Sciatic nerve (tissue), 2 donors: ENCODE results near the gene GMPR. TPM values are rescaled to one million over a fixed set of nuclear protein-coding genes. Genes with fewer than 3 reads are reported as not detected.
A peak's percentile ranks its signal among the peaks of the same experiment; 100 is the strongest.
"Not testable (repeated sequence)": the region's sequence is repeated elsewhere in the genome, so short reads cannot be mapped to it uniquely, and the experiment has no call there.

Experiments used
- ATAC-seq: fragments of 200-7000 bp; cut with Tn5 transposase; one replicate; pipeline ENCODE4 v1.9.1; 2020; ENCODE audit warnings: mild to moderate bottlenecking, moderate library complexity
- DNase-seq: peaks from one replicate; pipeline ENCODE4 v3.0.0-alpha.2; 2020; ENCODE audit warnings: low spot score
- intact Hi-C: fragments of 100-400 bp; cut with DNase I; formaldehyde crosslinking; loops from one replicate; pipeline ENCODE4 v1.14.2; 2022
- total RNA-seq: library from RNA; stranded (reverse); fragmentation: NEBNext Ultra II Directional; extraction: Animal tissue kit (Norgen Biotek cat#: 25700); gene quantifications from one replicate; pipeline ENCODE4 v1.2.1, GENCODE V29; 2021
- donor health status: DM: no; HTN: no; CAD: no.
- donor health status: DM: no; HTN: no; CAD: no.

Gene GMPR
- total RNA-seq, 1 donor from 2014 or later: 11.9 TPM

DNA sequence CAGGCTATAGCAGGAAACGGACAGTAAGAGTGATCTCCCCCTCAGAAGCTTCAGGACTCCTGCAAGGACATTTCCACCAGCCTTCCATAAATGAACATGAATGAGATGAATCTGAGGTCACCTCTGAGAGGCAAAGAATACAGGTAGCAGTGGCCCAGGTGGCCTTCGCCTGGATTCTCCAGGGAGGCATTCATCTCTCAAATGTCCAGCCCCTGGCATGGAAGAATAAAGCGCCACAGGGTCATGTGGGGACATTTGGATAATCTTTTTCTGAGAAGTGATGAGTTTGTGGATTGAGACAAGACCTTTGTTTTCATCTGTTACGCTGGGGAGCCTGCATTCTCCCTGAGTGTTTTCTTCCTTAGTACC is 2.9 kb downstream of the GMPR start:
- intact Hi-C loops: no loop called here
- ATAC-seq (no peak), DNase-seq (no peak)

DNA sequence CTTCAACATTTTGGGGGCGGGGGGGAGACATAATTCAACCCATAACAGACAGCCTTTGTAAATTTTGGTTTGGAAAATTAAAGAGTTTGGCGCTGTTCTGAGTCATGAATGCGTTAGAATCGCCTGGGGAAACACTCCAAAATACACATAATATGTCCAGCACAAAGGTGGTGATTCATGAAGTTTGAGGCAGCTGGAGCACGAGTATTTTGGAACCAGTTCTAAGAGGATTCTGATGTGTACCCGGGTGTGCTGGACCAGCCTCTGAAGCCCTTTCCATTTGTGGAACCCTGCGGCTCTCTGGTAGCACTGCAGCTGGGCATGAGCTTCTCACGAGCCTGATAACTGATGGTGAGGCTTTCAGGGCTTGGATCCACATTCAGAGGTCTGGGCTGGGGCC is 4.7 kb downstream of the GMPR start:
- intact Hi-C loops: no loop called here
- ATAC-seq (peak; percentile 69), DNase-seq (no peak)

DNA sequence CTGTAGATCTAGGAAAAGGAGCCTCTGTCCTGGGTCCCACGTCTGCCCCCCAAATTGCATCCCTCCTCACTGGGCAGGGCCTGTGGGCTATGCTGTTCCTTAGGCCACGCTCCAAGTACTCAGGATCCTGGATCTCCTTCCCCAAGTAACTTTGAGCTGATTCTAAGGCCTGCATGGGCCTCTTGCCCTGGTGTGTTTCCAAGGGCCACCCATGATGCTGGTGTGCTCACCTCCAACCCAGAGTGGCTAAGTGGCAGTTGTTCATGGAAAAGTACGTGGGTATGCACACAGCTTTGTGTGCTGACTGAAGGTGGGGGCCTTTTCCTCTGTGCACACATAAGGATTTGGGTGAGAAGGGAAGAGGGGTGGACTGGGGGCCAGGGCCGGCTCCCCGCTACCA is 5.3 kb downstream of the GMPR start:
- intact Hi-C loops: no loop called here
- ATAC-seq: peak; percentile 12

DNA sequence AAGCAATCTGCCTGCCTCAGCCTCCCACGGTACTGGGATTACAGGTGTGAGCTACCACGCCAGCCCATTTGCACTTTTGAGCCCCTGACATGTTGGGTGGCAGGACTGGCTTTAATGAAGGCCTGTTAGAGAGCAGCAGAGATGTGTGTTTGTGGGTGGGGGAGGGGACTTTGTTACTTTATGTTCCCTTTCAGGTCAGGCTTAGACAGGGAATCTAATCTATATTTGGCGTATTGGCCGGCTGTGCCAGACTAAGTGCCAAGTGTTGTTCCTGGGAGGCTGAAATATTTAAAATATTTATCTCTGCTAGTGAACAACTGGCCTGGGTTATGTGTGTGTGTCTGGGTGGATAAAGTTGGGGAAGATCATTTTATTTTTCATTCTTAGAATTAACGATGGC is 6.1 kb downstream of the GMPR start:
- no peak for ATAC-seq
- DNase-seq: no peak
- intact Hi-C loops: no loop called here

More for the DNA sequence above, 5.3 kb downstream of the GMPR start:
- DNase-seq: no peak

DNA sequence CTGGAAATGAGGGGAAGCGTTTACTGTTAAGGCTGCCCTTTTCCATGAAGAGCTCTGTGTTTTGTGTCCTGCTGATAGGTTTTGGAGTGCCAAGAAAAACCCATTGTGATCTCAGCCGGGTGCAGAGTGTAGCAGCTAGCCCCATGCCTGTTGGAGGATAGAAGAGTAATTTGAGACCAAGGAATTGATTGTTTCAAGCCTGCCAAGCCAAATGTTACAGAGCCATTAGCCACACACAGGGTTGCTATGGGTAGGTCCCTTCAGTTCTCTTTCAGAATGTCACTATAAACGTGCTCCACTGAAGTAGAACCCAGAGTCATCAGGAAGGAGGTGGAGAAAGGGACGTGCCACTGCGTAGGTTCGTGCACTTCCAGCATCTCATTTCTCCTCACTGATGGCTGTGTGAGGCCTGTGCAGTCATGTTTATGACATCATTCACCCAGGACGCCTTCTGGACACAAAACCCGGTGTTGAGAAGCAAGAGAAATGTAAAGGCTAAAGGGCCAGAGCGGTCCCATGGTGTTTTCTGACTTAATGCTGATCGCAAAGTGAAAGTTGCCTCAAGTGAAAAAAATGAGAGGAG is 6.6 kb downstream of the GMPR start:
- ATAC-seq: peak; percentile 71
- intact Hi-C loops: no loop called here
- DNase-seq: no peak

DNA sequence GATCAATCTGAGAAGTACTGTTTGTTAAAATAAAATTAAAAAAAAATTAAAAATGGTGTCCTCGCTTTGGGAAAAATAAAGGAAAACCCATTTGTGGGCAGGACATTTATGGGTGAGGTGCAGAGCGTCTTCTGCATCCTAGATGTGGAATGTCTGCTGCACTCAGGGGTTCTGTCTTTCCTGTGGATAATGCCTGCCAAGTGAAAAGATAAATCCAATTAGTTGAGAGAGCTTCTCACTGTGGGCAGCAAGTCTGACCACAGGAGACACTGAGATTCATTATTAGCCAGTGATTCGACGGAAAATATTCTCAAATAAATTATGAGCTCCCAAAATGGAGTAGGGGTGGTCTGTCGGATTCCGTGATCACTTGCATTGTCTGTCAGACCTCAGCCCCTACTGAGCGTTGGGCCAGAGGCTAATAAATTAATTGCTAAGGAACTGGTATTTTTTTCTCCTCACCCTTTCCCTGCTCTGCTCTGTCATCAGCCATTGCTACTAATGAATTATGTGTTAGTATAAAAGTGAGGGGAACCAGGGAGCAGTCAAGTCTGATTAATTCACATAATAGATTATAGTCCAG is 10.0 kb downstream of the GMPR start:
- DNase-seq (no peak), ATAC-seq (no peak)
- intact Hi-C loops: no loop called here

DNA sequence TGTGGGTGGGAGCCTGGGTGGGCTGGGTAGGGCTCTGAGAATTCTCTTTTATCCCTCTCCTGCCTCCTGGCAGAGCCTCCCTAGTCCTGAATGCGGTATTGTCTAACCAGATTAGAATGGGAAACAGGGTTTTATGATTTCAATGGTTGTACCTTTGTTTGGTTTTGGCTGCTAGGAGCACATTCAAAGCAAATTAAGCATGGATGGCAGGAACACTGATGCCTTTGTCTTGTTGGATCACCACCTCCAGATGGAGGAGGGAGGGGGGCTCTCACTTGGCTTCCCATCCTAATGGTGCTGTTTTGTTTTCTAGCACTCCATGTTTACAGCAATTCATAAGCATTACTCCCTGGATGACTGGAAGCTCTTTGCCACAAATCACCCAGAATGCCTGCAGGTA is 11.6 kb downstream of the GMPR start:
- intact Hi-C loops: no loop called here
- DNase-seq: no peak
- peak; percentile 64 for ATAC-seq

DNA sequence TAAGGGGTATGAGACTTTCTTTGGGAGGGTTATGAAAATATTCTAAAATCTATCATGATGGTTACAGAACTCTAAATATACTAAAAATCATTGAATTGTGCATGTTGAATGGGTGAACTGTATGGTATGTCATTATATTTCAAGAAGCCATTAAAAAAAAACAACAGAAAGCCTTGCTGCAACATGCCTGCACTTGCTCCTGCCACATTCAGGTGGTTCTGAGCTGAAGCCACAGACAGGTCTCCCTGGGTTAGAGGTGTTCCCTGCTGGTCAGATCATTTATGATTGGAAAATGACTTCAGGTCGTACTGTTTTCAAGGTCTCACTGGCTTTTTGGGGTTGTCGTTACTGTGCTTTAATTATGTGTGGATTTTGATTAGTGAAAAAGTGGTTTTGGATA is 13.3 kb downstream of the GMPR start:
- ATAC-seq (no peak), DNase-seq (no peak)
- intact Hi-C loops: no loop called here

DNA sequence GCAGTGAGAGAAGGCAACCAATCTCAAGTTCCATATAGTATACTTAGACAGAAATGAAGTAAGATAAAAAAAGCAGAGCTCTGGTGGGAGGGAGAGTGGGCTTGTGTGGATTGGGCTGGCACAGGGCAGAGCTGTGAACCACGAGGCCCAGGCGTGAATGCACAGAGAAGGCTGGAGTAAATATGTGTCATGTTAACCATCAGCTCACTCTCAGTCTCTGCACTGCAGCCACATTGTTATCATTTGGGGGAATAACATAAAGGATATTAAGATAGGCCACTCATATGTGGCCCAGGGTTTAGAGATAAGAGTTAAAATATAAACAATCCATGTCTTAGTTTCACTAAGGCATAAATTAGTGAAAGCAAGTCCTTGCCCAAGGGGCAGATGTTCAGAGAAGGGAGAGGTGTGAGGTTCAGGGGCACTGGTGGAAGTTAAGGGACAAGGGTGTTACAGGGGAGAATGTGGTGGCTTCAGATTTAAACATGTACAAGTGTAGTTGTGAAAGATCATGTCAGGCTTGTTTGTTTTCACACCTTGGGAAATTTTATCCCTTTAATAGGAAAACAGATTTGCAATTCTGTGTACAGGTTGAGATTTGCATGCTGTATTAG is 14.4 kb downstream of the GMPR start:
- intact Hi-C loops: no loop called here
- DNase-seq: no peak
- no peak for ATAC-seq

DNA sequence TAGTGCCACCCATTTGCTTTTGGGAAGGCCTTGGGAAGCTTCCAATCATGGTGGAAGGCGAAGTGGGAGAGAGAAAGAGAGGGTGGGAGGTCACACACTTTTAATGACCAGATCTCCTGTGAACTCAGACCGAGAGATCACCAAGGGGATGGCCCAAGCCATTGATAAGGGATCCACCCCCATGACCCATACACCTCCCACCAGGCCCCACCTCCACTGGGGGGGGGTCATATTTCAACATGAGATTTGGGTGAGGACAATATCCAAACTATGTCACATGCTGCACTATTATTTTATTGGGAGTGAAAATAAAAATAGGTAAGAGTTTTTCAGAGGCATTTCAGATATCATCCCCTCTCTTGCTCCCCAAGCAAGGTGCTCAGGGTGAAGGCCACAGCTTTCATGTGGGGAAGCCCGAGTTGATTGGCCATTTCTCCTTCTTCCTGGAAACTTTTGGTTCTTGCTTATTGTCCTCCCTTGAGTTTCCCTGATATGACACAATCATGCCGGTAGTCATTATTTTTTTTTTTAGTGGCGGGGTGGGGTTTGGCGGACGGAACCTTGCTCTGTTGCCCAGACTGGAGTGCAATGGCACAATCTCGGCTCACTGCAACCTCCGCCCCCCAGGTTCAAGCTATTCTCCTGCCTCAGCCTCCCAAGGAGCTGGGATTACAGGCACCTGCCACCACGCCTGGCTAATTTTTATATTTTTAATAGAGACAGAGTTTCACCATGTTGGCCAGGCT is 15.2 kb downstream of the GMPR start:
- DNase-seq (no peak), ATAC-seq (no peak)
- intact Hi-C loops: no loop called here

DNA sequence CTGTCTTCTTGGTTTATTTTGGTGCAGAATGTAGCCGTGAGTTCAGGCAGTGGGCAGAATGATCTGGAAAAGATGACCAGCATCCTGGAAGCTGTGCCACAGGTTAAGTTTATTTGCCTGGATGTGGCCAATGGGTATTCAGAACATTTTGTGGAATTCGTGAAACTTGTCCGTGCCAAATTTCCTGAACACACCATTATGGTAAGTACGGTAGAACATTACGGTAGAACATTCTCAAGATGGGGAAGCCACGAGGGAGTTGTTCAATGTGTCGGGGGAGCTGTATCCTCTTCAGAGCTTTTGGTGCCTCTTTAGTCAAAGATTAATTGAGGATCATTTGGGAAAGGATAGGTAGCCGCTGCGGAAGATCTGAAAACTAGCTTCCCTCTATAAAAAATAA is 16.1 kb downstream of the GMPR start:
- DNase-seq: no peak
- intact Hi-C loops: no loop called here
- no peak for ATAC-seq

DNA sequence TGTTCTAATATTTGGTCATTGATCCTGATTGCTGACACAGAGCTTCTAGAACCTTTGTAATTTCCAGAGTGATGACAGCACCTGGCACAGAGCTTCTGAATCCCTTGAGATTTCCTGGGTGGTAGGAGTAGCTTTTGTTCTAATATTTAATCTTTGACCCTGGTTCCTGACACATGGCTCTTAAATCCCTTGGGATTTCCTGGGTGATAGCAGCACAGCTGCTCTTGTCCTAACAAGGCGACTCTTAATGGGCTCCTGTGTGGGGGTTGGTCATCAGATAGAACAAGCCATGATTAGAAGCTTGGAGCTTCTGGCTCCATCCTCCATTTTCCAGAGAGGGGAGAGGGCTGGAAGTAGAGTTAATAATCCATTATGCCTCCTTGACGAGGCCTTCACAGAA is 18.4 kb downstream of the GMPR start:
- intact Hi-C loops: no loop called here
- no peak for ATAC-seq
- no peak for DNase-seq

DNA sequence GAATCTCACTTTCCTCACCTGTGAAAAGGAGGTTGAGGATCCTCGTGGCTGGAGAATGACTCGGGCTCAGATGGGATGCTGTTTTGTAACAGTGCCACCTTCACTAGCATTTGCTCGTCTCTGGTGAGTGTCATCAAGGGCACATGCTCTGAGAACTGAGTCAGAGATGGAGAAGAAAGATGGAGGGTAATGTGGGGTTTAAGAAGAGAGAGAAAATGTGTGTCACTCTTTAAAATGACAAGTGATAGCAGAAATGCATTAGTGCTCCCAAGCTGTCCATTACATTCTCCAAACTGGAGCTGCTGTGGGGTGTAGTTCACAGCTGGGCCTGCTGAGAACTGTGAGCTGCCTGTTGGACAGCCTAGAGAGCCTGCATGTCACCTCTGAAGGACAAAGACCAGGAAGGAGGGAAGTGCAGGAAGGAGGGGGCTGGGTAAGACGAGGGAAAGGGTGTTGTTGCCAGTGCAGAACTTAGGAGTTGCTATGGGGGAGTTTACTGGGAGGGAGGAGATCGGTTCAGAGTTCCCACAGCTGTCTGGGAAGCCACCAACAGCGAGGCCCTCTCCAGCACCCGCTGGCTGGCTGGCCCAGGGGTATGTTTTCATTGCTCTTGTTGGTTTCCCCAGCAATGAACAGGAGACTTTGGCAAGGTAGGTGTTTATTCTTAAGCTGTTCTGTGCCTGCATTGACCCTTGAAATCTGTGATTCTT is 19.8 kb downstream of the GMPR start:
- intact Hi-C loops: no loop called here
- DNase-seq (no peak), ATAC-seq (peak; percentile 86)

DNA sequence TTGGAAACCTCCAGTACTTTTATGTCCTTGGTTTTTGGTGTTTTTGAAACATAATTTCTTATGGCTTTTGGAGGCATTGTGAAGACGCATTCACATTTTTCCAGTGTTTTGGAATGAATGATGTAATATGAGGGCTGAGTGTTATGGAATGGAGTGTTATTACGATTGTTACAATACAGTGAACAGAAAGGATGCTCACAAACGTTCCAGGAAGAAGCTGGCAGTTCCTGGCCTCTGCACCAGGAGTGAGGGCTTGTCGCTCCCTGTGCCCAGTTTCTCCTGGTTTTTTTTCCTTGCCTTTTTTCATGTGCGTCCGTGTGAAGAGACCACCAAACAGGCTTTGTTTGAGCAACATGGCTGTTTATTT is 20.3 kb downstream of the GMPR start:
- intact Hi-C loops: no loop called here
- ATAC-seq (peak; percentile 81), DNase-seq (no peak)

DNA sequence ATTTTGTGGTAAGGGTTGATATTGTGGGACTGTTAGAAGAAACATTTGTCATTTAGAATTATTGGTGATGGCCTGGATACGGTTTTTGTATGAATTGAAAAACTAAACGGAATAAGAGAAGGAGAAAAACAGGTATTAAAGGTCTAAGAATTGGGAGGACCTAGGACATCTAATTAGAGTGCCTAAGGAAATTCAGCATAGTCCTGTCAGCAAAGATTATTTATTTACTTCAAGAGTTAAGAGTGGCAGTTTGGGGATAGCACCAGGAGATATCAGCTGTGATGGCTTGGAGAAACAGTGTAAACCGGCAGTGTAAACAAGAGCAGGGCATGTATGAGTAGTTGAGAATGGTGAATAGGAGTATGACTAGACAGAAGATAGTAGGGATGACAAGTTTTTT is 21.2 kb downstream of the GMPR start:
- DNase-seq, ATAC-seq, intact Hi-C loops: not testable (repeated sequence)

DNA sequence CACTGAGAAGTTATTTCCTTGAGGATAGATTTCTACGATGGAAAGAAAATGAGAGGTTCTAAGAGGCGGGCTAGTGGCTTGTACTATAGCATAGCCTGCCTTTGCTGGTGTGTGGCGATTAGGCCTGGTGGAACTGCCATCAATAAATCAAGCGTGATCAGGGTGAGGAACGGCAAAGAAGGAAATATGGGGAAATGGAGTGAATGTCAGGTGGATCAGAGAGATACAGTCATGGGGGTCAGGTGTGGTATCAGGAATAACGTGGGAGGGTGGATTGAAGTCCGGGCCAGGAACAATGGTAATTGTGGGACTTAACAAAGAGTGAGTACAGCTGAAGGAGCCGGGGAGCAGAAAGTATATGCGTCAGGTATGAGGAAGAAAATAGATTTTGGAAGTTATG is 22.2 kb downstream of the GMPR start:
- ATAC-seq, DNase-seq, intact Hi-C loops: not testable (repeated sequence)

DNA sequence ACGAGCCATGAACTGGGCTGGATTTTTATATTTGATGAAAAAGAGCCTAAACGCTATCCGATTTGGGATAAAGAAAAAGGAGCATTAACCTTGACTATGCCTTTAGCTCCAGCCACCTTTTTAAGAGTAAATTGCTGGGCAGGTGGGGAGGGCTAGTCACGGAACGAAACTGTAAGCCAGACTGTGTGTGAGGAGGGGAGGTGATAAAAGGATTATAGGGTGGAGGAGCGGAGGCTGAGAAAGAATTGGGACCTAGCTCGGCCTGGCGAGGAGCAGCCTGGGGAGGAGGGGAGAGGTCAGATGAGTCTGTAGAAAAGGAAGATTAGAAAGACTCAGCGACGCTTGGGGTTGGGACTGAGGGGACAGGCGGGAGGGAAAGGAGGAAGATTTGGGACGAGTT is 24.4 kb downstream of the GMPR start:
- ATAC-seq, DNase-seq, intact Hi-C loops: not testable (repeated sequence)

DNA sequence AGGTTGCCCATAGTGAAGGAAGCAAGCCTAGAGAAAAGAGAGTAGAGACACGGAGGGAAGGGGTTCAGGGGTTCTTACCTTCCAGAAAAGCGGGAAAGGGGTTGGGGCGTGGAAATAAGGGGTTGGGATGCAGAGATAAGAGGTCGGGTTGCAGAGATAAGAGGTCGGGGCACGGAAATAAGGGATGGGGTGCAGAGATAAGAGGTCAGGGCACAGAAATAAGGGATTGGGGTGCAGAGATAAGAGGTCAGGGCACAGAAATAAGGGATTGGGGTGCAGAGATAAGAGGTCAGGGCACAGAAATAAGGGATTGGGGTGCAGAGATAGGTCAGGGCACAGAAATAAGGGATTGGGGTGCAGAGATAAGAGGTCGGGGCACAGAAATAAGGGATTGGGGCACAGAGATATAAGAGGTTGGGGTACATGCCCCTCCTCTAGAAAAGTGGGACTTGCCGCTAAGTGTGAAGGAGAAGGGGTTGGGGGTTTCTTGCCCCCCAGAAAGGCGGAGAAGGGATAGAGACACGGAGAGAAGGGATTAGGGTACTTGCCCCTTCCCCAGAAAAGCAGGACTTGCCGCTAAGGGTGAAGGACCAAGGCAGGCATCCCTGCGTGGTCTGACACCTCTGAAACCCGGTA is 25.2 kb downstream of the GMPR start:
- intact Hi-C loops, DNase-seq, ATAC-seq: not testable (repeated sequence)

DNA sequence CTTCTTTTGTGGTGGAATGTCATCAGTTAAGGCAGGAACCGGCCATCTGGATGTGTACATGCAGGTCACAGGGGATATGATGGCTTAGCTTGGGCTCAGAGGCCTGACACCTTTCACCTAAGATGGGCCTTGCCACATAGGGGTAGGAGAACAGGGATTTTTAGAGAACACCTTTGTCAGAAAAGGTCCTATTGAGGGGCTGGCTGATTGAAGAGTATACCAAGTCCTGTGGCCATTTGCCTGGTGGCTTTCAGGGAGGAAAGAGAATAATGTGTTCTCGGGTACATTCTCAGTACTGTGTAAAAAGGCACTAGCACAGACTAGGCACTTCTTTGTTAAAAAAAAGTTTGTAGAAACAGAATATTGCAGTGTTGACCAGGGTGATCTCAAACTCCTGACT is 26.4 kb downstream of the GMPR start:
- DNase-seq (no peak), ATAC-seq (no peak)
- intact Hi-C loops: no loop called here
